Measurements from ENCODE around the gene HMGCR. TPM values are rescaled to one million over a fixed set of nuclear protein-coding genes. Genes with fewer than 3 reads are reported as not detected.

Gene HMGCR
- total RNA-seq, 6 donors from 2014 or later: 29.3 to 93.7 (median 72.5) TPM

GRCh38 chr5:75374394-75374814, 37.4 kb downstream of the HMGCR start:
- no peak for ATAC-seq (ENCODE audit: low FRiP score in 2 of 2)
- TF ChIP-seq POLR2A (IDR thresholded peaks at IDR 0.05) (no peak), POLR2AphosphoS5 (IDR thresholded peaks at IDR 0.05) (no peak), EP300 (IDR thresholded peaks at IDR 0.05) (no peak), CTCF (IDR thresholded peaks at IDR 0.05) (no peak)
- no peaks in the 10 kb centered on the region for H3K4me1 ChIP-seq
- peaks cover 3 to 57% (median 18%) of the 10 kb centered on the region in 4 donors for H3K36me3 ChIP-seq
- no peak overlapping the region for H3K4me3 ChIP-seq
- H3K27me3 ChIP-seq: no peaks in the 10 kb centered on the region
- H3K9me3 ChIP-seq: no peaks in the 10 kb centered on the region
- DNase-seq: no peak
- H3K27ac ChIP-seq: no peak overlapping the region
- WGBS, 2 donors: 74 to 86% methylated on average over 12 of the region's 12 CpGs

DNA sequence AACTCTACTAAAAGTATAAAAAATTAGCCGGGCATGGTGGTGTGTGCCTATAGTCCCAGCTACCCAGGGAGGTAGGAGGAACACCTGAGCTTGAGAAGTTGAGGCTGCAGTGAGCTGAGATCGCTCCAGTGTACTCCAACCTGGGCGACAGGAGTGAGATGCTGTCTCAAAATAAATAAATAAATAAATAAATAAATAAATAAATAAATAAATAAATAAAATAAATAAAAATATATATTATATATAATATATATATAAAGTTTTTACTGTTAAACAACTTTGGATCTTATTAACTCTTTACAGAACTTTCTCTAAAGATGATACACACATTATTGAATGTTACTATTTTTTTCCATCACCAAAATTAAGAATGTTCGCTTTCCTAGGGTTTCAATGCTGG, 38.4 kb downstream of the HMGCR start:
- TF ChIP-seq CTCF (IDR thresholded peaks at IDR 0.05): no peak
- TF ChIP-seq EP300 (IDR thresholded peaks at IDR 0.05): no peak
- ATAC-seq (ENCODE audit: low FRiP score in 2 of 2) (no peak), DNase-seq (no peak)
- Histone ChIP-seq H3K9me3 (no peaks in the 10 kb centered on the region), H3K36me3 (peaks cover 7 to 67% (median 25%) of the 10 kb centered on the region in 4 donors), H3K27ac (no peak overlapping the region), H3K27me3 (no peaks in the 10 kb centered on the region), H3K4me1 (no peaks in the 10 kb centered on the region), H3K4me3 (no peak overlapping the region)
- WGBS, 2 donors: 96 to 99% methylated on average over 4 of the region's 4 CpGs

GRCh38 chr5:75380099-75380498, 43.1 kb downstream of the HMGCR start:
- TF ChIP-seq POLR2A (IDR thresholded peaks at IDR 0.05) (no peak), POLR2AphosphoS5 (IDR thresholded peaks at IDR 0.05) (no peak), CTCF (IDR thresholded peaks at IDR 0.05) (no peak), EP300 (IDR thresholded peaks at IDR 0.05) (no peak)
- 88 to 95% methylated on average over 1 of the region's 1 CpG for WGBS, 2 donors
- peaks cover 10 to 86% (median 40%) of the 10 kb centered on the region in 4 donors for H3K36me3 ChIP-seq
- H3K4me1 ChIP-seq: no peaks in the 10 kb centered on the region
- no peak overlapping the region for H3K27ac ChIP-seq
- DNase-seq: no peak
- no peaks in the 10 kb centered on the region for H3K9me3 ChIP-seq
- no peak overlapping the region for H3K4me3 ChIP-seq
- ATAC-seq (ENCODE audit: low FRiP score in 2 of 2): no peak
- no peaks in the 10 kb centered on the region for H3K27me3 ChIP-seq

DNA sequence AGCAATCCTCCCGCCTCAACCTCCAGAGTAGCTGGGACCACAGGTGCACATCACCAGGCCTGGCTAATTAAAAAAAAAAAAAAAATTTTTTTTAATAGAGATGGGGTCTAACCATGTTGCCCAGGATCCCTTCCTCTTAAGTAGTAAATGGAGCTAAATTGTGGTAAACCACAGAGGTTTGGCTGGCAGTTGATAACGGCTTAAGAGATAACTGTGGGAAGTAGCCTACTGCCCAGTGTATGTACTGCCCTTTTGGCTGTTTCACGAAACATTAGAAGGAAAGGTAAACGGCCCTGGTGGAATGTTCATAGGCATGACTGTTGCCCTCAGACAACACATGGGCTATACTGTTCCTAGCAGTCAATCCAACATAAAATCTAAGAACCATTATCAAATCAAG, 44.4 kb downstream of the HMGCR start:
- 73 to 78% methylated on average over 4 of the region's 4 CpGs for WGBS, 2 donors
- peaks cover 10 to 97% (median 47%) of the 10 kb centered on the region in 4 donors for H3K36me3 ChIP-seq

GRCh38 chr5:75384218-75384617, 47.2 kb downstream of the HMGCR start:
- Histone ChIP-seq H3K4me3 (no peak overlapping the region), H3K9me3 (no peaks in the 10 kb centered on the region), H3K27me3 (no peaks in the 10 kb centered on the region), H3K36me3 (peaks cover 7 to 94% (median 52%) of the 10 kb centered on the region in 4 donors), H3K27ac (no peak overlapping the region), H3K4me1 (no peaks in the 10 kb centered on the region)
- WGBS, 2 donors: 23 to 28% methylated on average over 1 of the region's 1 CpG
- DNase-seq: no peak
- no peak for ATAC-seq (ENCODE audit: low FRiP score in 2 of 2)
- TF ChIP-seq POLR2A (IDR thresholded peaks at IDR 0.05) (no peak), CTCF (IDR thresholded peaks at IDR 0.05) (no peak), EP300 (IDR thresholded peaks at IDR 0.05) (no peak), POLR2AphosphoS5 (IDR thresholded peaks at IDR 0.05) (no peak)

More for the DNA sequence above, 44.4 kb downstream of the HMGCR start:
- Histone ChIP-seq H3K9me3 (no peaks in the 10 kb centered on the region), H3K4me3 (no peak overlapping the region), H3K4me1 (no peaks in the 10 kb centered on the region), H3K27me3 (no peaks in the 10 kb centered on the region), H3K27ac (no peak overlapping the region)
- DNase-seq (no peak), ATAC-seq (ENCODE audit: low FRiP score in 2 of 2) (no peak)
- no peak for TF ChIP-seq POLR2AphosphoS5 (IDR thresholded peaks at IDR 0.05)
- TF ChIP-seq EP300 (IDR thresholded peaks at IDR 0.05): no peak
- TF ChIP-seq POLR2A (IDR thresholded peaks at IDR 0.05): no peak
